OCI-M2 (cell line): ENCODE results near the gene RPUSD2.

Experiments
- DNase-seq: peaks from one replicate; lab custom pipeline; 2025; ENCODE audit not compliant: unreplicated experiment; lab: John Stamatoyannopoulos, UW

RPUSD2 gene

GRCh38 chr15:40569129-40569953, at the start of gene RPUSD2:
Gene RPUSD2, plus strand, starts transcription at chr15:40569299. Its CDS starts 39 bp downstream, at chr15:40569338.
- peak; percentile 44 for DNase-seq

GRCh38 chr15:40523611-40524010, 45.5 kb upstream of the RPUSD2 start:
- no peak for DNase-seq

GRCh38 chr15:40525855-40526254, 43.2 kb upstream of the RPUSD2 start:
- no peak for DNase-seq

- DNase-seq = no peak
These were observed 40.3 kb upstream of the RPUSD2 start for GRCh38 chr15:40528801-40529200.

GRCh38 chr15:40533763-40534364, 35.2 kb upstream of the RPUSD2 start:
- no peak for DNase-seq

GRCh38 chr15:40534371-40534770, 34.7 kb upstream of the RPUSD2 start:
- no peak for DNase-seq

GRCh38 chr15:40536501-40536900, 32.6 kb upstream of the RPUSD2 start:
- DNase-seq = no peak

GRCh38 chr15:40538976-40539375, 30.1 kb upstream of the RPUSD2 start:
- no peak for DNase-seq

GRCh38 chr15:40543082-40543481, 26.0 kb upstream of the RPUSD2 start:
- DNase-seq = no peak

GRCh38 chr15:40543631-40544294, 25.3 kb upstream of the RPUSD2 start:
- no peak for DNase-seq

GRCh38 chr15:40545457-40545856, 23.6 kb upstream of the RPUSD2 start:
- no peak for DNase-seq

- DNase-seq = no peak
These were observed 20.5 kb upstream of the RPUSD2 start for GRCh38 chr15:40548610-40549009.

- no peak for DNase-seq
These were observed 19.2 kb upstream of the RPUSD2 start for GRCh38 chr15:40549894-40550293.

- DNase-seq = no peak
These were observed 18.6 kb upstream of the RPUSD2 start for GRCh38 chr15:40550341-40551037.

GRCh38 chr15:40554161-40554525, 15.0 kb upstream of the RPUSD2 start:
- DNase-seq = no peak

GRCh38 chr15:40555876-40556275, 13.2 kb upstream of the RPUSD2 start:
- no peak for DNase-seq

- peak; percentile 65 for DNase-seq
These were observed 10.0 kb upstream of the RPUSD2 start for GRCh38 chr15:40558952-40559742.

- DNase-seq = no peak
These were observed 6.4 kb upstream of the RPUSD2 start for GRCh38 chr15:40562691-40563090.

- DNase-seq = no peak
These were observed 5.7 kb upstream of the RPUSD2 start for GRCh38 chr15:40563426-40563825.

- peak; percentile 76 for DNase-seq
These were observed 4.3 kb upstream of the RPUSD2 start, which contains the start of gene CCDC32 for GRCh38 chr15:40564591-40565332. Gene CCDC32, minus strand, starts transcription at chr15:40565042. Its CDS starts 2,027 bp downstream, at chr15:40563015.
